ENCODE data around the gene GUCY1A1. TPM values are rescaled to one million over a fixed set of nuclear protein-coding genes. Genes with fewer than 3 reads are reported as not detected.

The GUCY1A1 gene
- total RNA-seq, 2 experiments from 2014 or later, result not detected

DNA sequence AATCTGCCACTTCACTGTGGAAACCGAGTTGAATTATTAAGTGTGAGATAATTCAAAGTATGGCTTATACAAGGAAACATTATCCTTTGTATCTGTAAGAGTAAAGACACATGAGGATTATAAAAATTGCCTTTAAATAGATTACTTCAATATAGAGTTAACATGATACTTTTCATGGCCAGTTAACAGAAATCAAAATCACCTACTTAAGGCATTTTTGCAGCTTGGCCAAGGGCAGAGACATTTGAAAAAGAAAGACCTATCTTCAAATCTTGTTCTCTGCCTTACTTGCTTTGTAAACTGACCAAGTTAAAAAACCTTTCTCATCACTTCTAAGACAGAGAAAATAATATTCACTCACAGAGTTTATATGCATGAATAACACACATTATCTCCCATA, 47.3 kb downstream of the GUCY1A1 start:
- no peak overlapping the region for H3K4me2 ChIP-seq (ENCODE audit: low read length)
- H3K9me3 ChIP-seq (ENCODE audit: low read length), result no peaks in the 10 kb centered on the region
- no TSS peak for BruUV-seq (replicated peaks)
- no peak for DNase-seq (ENCODE audit: low spot score)
- no peak overlapping the region for H2AFZ ChIP-seq (ENCODE audit: low read length)
- intact Hi-C loops (cut with micrococcal nuclease; ENCODE audit: unreplicated experiment), result no loop called here
- no peaks in the 10 kb centered on the region for H3K9me2 ChIP-seq (ENCODE audit: insufficient read depth, low read length)
- H3K27ac ChIP-seq (ENCODE audit: low read depth, low read length, poor library complexity, severe bottlenecking), result no peak overlapping the region
- H4K20me1 ChIP-seq (ENCODE audit: insufficient read depth, low read length), result no peaks in the 10 kb centered on the region
- H3K36me3 ChIP-seq (ENCODE audit: insufficient read depth, low read length), result no peaks in the 10 kb centered on the region
- POLR2A ChIA-PET, result interaction anchor here (1.5 kb wide), 1 partner anchor 9 kb away, joined by 3 read pairs; no protein-coding TSS in a partner anchor
- CTCF ChIA-PET (ENCODE audit: unreplicated experiment), result no interaction called here
- TF ChIP-seq, protein P1, sequence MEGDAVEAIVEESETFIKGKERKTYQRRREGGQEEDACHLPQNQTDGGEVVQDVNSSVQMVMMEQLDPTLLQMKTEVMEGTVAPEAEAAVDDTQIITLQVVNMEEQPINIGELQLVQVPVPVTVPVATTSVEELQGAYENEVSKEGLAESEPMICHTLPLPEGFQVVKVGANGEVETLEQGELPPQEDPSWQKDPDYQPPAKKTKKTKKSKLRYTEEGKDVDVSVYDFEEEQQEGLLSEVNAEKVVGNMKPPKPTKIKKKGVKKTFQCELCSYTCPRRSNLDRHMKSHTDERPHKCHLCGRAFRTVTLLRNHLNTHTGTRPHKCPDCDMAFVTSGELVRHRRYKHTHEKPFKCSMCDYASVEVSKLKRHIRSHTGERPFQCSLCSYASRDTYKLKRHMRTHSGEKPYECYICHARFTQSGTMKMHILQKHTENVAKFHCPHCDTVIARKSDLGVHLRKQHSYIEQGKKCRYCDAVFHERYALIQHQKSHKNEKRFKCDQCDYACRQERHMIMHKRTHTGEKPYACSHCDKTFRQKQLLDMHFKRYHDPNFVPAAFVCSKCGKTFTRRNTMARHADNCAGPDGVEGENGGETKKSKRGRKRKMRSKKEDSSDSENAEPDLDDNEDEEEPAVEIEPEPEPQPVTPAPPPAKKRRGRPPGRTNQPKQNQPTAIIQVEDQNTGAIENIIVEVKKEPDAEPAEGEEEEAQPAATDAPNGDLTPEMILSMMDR (conservative IDR thresholded peaks at IDR 0.05; ENCODE audit: low read length), result no peak
- TF ChIP-seq EZH2phosphoT487 (IDR thresholded peaks at IDR 0.05; ENCODE audit: borderline replicate concordance, low read depth, low read length), result no peak
- no peaks in the 10 kb centered on the region for H3K79me2 ChIP-seq (ENCODE audit: insufficient read depth, low read depth, low read length)
- no peak overlapping the region for H3K4me3 ChIP-seq (ENCODE audit: low read depth, low read length, poor library complexity, severe bottlenecking)
- H3K4me1 ChIP-seq (ENCODE audit: insufficient read depth, low read length, poor library complexity, severe bottlenecking), result no peaks in the 10 kb centered on the region

- TF ChIP-seq, protein P1 (conservative IDR thresholded peaks at IDR 0.05; ENCODE audit: low read length), result no peak
- TF ChIP-seq EZH2phosphoT487 (IDR thresholded peaks at IDR 0.05; ENCODE audit: borderline replicate concordance, low read depth, low read length), result no peak
- Histone ChIP-seq H3K4me2 (ENCODE audit: low read length) (no peak overlapping the region), H3K36me3 (ENCODE audit: insufficient read depth, low read length) (no peaks in the 10 kb centered on the region), H2AFZ (ENCODE audit: low read length) (no peak overlapping the region), H3K9me3 (ENCODE audit: low read length) (no peaks in the 10 kb centered on the region), H3K79me2 (ENCODE audit: insufficient read depth, low read depth, low read length) (no peaks in the 10 kb centered on the region), H3K9me2 (ENCODE audit: insufficient read depth, low read length) (no peaks in the 10 kb centered on the region), H4K20me1 (ENCODE audit: insufficient read depth, low read length) (no peaks in the 10 kb centered on the region), H3K4me1 (ENCODE audit: insufficient read depth, low read length, poor library complexity, severe bottlenecking) (no peaks in the 10 kb centered on the region), H3K27ac (ENCODE audit: low read depth, low read length, poor library complexity, severe bottlenecking) (no peak overlapping the region), H3K4me3 (ENCODE audit: low read depth, low read length, poor library complexity, severe bottlenecking) (no peak overlapping the region)
- ChIA-PET CTCF (ENCODE audit: unreplicated experiment) (no interaction called here), POLR2A (interaction anchor here (1.6 kb wide), 1 partner anchor 9 kb away, joined by 3 read pairs; no protein-coding TSS in a partner anchor)
- BruUV-seq (replicated peaks), result no TSS peak
- intact Hi-C loops (cut with micrococcal nuclease; ENCODE audit: unreplicated experiment), result no loop called here
- no peak for DNase-seq (ENCODE audit: low spot score)
Measured at GRCh38 chr4:155722336-155722735, 55.7 kb downstream of the GUCY1A1 start.

- Histone ChIP-seq H3K4me1 (ENCODE audit: insufficient read depth, low read length, poor library complexity, severe bottlenecking) (no peaks in the 10 kb centered on the region), H3K79me2 (ENCODE audit: insufficient read depth, low read depth, low read length) (no peaks in the 10 kb centered on the region), H3K4me2 (ENCODE audit: low read length) (no peak overlapping the region), H3K36me3 (ENCODE audit: insufficient read depth, low read length) (no peaks in the 10 kb centered on the region), H3K4me3 (ENCODE audit: low read depth, low read length, poor library complexity, severe bottlenecking) (no peak overlapping the region), H4K20me1 (ENCODE audit: insufficient read depth, low read length) (no peaks in the 10 kb centered on the region), H3K9me3 (ENCODE audit: low read length) (no peaks in the 10 kb centered on the region), H3K27ac (ENCODE audit: low read depth, low read length, poor library complexity, severe bottlenecking) (no peak overlapping the region), H3K9me2 (ENCODE audit: insufficient read depth, low read length) (no peaks in the 10 kb centered on the region), H2AFZ (ENCODE audit: low read length) (no peak overlapping the region)
- BruUV-seq (replicated peaks), result no TSS peak
- intact Hi-C loops (cut with micrococcal nuclease; ENCODE audit: unreplicated experiment), result no loop called here
- no peak for DNase-seq (ENCODE audit: low spot score)
- CTCF ChIA-PET (ENCODE audit: unreplicated experiment), result no interaction called here
- TF ChIP-seq EZH2phosphoT487 (IDR thresholded peaks at IDR 0.05; ENCODE audit: borderline replicate concordance, low read depth, low read length), result no peak
- TF ChIP-seq, protein P1 (conservative IDR thresholded peaks at IDR 0.05; ENCODE audit: low read length), result no peak
- POLR2A ChIA-PET, result interaction anchor here (1.6 kb wide), 1 partner anchor 9 kb away, joined by 3 read pairs; no protein-coding TSS in a partner anchor
Measured at GRCh38 chr4:155722816-155723499, 56.3 kb downstream of the GUCY1A1 start.
